Activated CD4-positive, alpha-beta T cell treated with anti-CD3 and anti-CD28 coated beads, Interleukin-2, amount 50 U/mL, for 16 hours (primary cell): ENCODE measurements around the gene MSL3B.

Experiments
- DNase-seq: peaks from one replicate; pipeline ENCODE4 v3.0.0-alpha.2; 2020

The MSL3B gene

GRCh38 chr2:233815861-233816260, 52.3 kb downstream of the MSL3B start:
- no peak for DNase-seq
